Measurements from ENCODE around the gene RUNDC3A.
"Not testable (repeated sequence)": the region's sequence is repeated elsewhere in the genome, so short reads cannot be mapped to it uniquely, and the experiment has no call there.

Gene RUNDC3A

GRCh38 chr17:44346064-44346844 is 37.9 kb downstream of the RUNDC3A start:
- DNase-seq, result no peak

GRCh38 chr17:44347206-44348055 is 39.0 kb downstream of the RUNDC3A start:
- not testable (repeated sequence) for DNase-seq

- no peak for DNase-seq
Measured at GRCh38 chr17:44348234-44348987, 40.0 kb downstream of the RUNDC3A start.

- no peak for DNase-seq
Measured at GRCh38 chr17:44348988-44349364, 40.6 kb downstream of the RUNDC3A start.

- no peak for DNase-seq
Measured at GRCh38 chr17:44349553-44350070, 41.2 kb downstream of the RUNDC3A start.

- DNase-seq, result no peak
Measured at GRCh38 chr17:44350733-44351226, 42.4 kb downstream of the RUNDC3A start.

GRCh38 chr17:44351464-44351863 is 43.1 kb downstream of the RUNDC3A start:
- DNase-seq, result no peak

- no peak for DNase-seq
Measured at GRCh38 chr17:44351961-44352827, 43.8 kb downstream of the RUNDC3A start.

- DNase-seq, result no peak
Measured at GRCh38 chr17:44352828-44353671, 44.6 kb downstream of the RUNDC3A start.

- no peak for DNase-seq
Measured at GRCh38 chr17:44353672-44354331, 45.4 kb downstream of the RUNDC3A start.

GRCh38 chr17:44354582-44355561 is 46.5 kb downstream of the RUNDC3A start:
- DNase-seq, result no peak

GRCh38 chr17:44355642-44356099 is 47.3 kb downstream of the RUNDC3A start:
- DNase-seq, result no peak

- DNase-seq, result no peak
Measured at GRCh38 chr17:44356241-44356640, 47.8 kb downstream of the RUNDC3A start.

GRCh38 chr17:44358066-44358465 is 49.7 kb downstream of the RUNDC3A start:
- DNase-seq, result no peak

- no peak for DNase-seq
Measured at GRCh38 chr17:44359006-44359405, 50.6 kb downstream of the RUNDC3A start.

- DNase-seq, result no peak
Measured at GRCh38 chr17:44359458-44360143, 51.2 kb downstream of the RUNDC3A start.

GRCh38 chr17:44360144-44360533 is 51.7 kb downstream of the RUNDC3A start:
- DNase-seq, result no peak

- DNase-seq, result no peak
Measured at GRCh38 chr17:44360826-44361225, 52.4 kb downstream of the RUNDC3A start.

All from NCI-H2081 treated with DMSO at 0.1 percent for 48 hours (cell line).